ENCODE data around the gene NTMT1.
A peak's percentile ranks its signal among the peaks of the same experiment; 100 is the strongest.
"Not testable (repeated sequence)": the region's sequence is repeated elsewhere in the genome, so short reads cannot be mapped to it uniquely, and the experiment has no call there.

The NTMT1 gene

GRCh38 chr9:129587487-129588262, 38.3 kb upstream of the NTMT1 start:
- Histone ChIP-seq H3K4me1 (ENCODE audit: control insufficient read depth, insufficient read depth, low read length) (peaks cover 4% of the 10 kb centered on the region), H3K27ac (ENCODE audit: low read depth, low read length) (no peak overlapping the region), H3K4me3 (ENCODE audit: low read length) (no peak overlapping the region), H3K9ac (ENCODE audit: low read length) (no peak overlapping the region), H3K27me3 (ENCODE audit: control insufficient read depth, insufficient read depth, low read length) (no peaks in the 10 kb centered on the region), H3K36me3 (ENCODE audit: control insufficient read depth, insufficient read depth, low read length) (no peaks in the 10 kb centered on the region)

- H3K27me3 ChIP-seq (ENCODE audit: control insufficient read depth, insufficient read depth, low read length), result no peaks in the 10 kb centered on the region
- no peak overlapping the region for H3K9ac ChIP-seq (ENCODE audit: low read length)
- H3K4me3 ChIP-seq (ENCODE audit: low read length), result no peak overlapping the region
- H3K36me3 ChIP-seq (ENCODE audit: control insufficient read depth, insufficient read depth, low read length), result no peaks in the 10 kb centered on the region
- H3K4me1 ChIP-seq (ENCODE audit: control insufficient read depth, insufficient read depth, low read length), result no peaks in the 10 kb centered on the region
- H3K27ac ChIP-seq (ENCODE audit: low read depth, low read length), result no peak overlapping the region
These were observed 35.5 kb upstream of the NTMT1 start for GRCh38 chr9:129590466-129590865.

- no peak overlapping the region for H3K27ac ChIP-seq (ENCODE audit: low read depth, low read length)
- H3K4me1 ChIP-seq (ENCODE audit: control insufficient read depth, insufficient read depth, low read length), result no peaks in the 10 kb centered on the region
- no peak overlapping the region for H3K4me3 ChIP-seq (ENCODE audit: low read length)
These were observed 34.0 kb upstream of the NTMT1 start for GRCh38 chr9:129591916-129592315.

GRCh38 chr9:129592790-129593189, 33.2 kb upstream of the NTMT1 start:
- not testable (repeated sequence) for H3K27me3 ChIP-seq (ENCODE audit: control insufficient read depth, insufficient read depth, low read length); H3K27ac ChIP-seq (ENCODE audit: low read depth, low read length); H3K9ac ChIP-seq (ENCODE audit: low read length); H3K4me3 ChIP-seq (ENCODE audit: low read length); H3K36me3 ChIP-seq (ENCODE audit: control insufficient read depth, insufficient read depth, low read length); H3K4me1 ChIP-seq (ENCODE audit: control insufficient read depth, insufficient read depth, low read length)

More at GRCh38 chr9:129591916-129592315, 34.0 kb upstream of the NTMT1 start:
- Histone ChIP-seq H3K36me3 (ENCODE audit: control insufficient read depth, insufficient read depth, low read length) (no peaks in the 10 kb centered on the region), H3K9ac (ENCODE audit: low read length) (no peak overlapping the region), H3K27me3 (ENCODE audit: control insufficient read depth, insufficient read depth, low read length) (no peaks in the 10 kb centered on the region)

GRCh38 chr9:129594632-129595031, 31.3 kb upstream of the NTMT1 start:
- Histone ChIP-seq H3K36me3 (ENCODE audit: control insufficient read depth, insufficient read depth, low read length) (no peaks in the 10 kb centered on the region), H3K4me1 (ENCODE audit: control insufficient read depth, insufficient read depth, low read length) (peaks cover 3% of the 10 kb centered on the region), H3K4me3 (ENCODE audit: low read length) (no peak overlapping the region), H3K27me3 (ENCODE audit: control insufficient read depth, insufficient read depth, low read length) (no peaks in the 10 kb centered on the region), H3K27ac (ENCODE audit: low read depth, low read length) (no peak overlapping the region), H3K9ac (ENCODE audit: low read length) (no peak overlapping the region)

- Histone ChIP-seq H3K4me3 (ENCODE audit: low read length) (no peak overlapping the region), H3K4me1 (ENCODE audit: control insufficient read depth, insufficient read depth, low read length) (peaks cover 3% of the 10 kb centered on the region), H3K27me3 (ENCODE audit: control insufficient read depth, insufficient read depth, low read length) (no peaks in the 10 kb centered on the region), H3K36me3 (ENCODE audit: control insufficient read depth, insufficient read depth, low read length) (no peaks in the 10 kb centered on the region), H3K27ac (ENCODE audit: low read depth, low read length) (no peak overlapping the region), H3K9ac (ENCODE audit: low read length) (no peak overlapping the region)
These were observed 30.6 kb upstream of the NTMT1 start for GRCh38 chr9:129595311-129595741.

GRCh38 chr9:129595903-129596540, 29.9 kb upstream of the NTMT1 start:
- H3K27ac ChIP-seq (ENCODE audit: low read depth, low read length), result no peak overlapping the region
- H3K4me1 ChIP-seq (ENCODE audit: control insufficient read depth, insufficient read depth, low read length), result peaks cover 3% of the 10 kb centered on the region
- no peak overlapping the region for H3K9ac ChIP-seq (ENCODE audit: low read length)
- H3K36me3 ChIP-seq (ENCODE audit: control insufficient read depth, insufficient read depth, low read length), result no peaks in the 10 kb centered on the region
- H3K27me3 ChIP-seq (ENCODE audit: control insufficient read depth, insufficient read depth, low read length), result no peaks in the 10 kb centered on the region
- H3K4me3 ChIP-seq (ENCODE audit: low read length), result no peak overlapping the region

GRCh38 chr9:129596541-129597331, 29.2 kb upstream of the NTMT1 start:
- H3K4me3 ChIP-seq (ENCODE audit: low read length), result peak overlapping the region; percentile 58
- H3K27ac ChIP-seq (ENCODE audit: low read depth, low read length), result peak overlapping the region; percentile 87
- H3K36me3 ChIP-seq (ENCODE audit: control insufficient read depth, insufficient read depth, low read length), result no peaks in the 10 kb centered on the region
- no peaks in the 10 kb centered on the region for H3K27me3 ChIP-seq (ENCODE audit: control insufficient read depth, insufficient read depth, low read length)
- H3K4me1 ChIP-seq (ENCODE audit: control insufficient read depth, insufficient read depth, low read length), result peaks cover 3% of the 10 kb centered on the region
- H3K9ac ChIP-seq (ENCODE audit: low read length), result no peak overlapping the region

GRCh38 chr9:129597355-129598088, 28.4 kb upstream of the NTMT1 start:
- H3K27ac ChIP-seq (ENCODE audit: low read depth, low read length), result peak overlapping the region; percentile 87
- peak overlapping the region; percentile 69 for H3K9ac ChIP-seq (ENCODE audit: low read length)
- no peaks in the 10 kb centered on the region for H3K36me3 ChIP-seq (ENCODE audit: control insufficient read depth, insufficient read depth, low read length)
- peaks cover 3% of the 10 kb centered on the region for H3K4me1 ChIP-seq (ENCODE audit: control insufficient read depth, insufficient read depth, low read length)
- H3K27me3 ChIP-seq (ENCODE audit: control insufficient read depth, insufficient read depth, low read length), result no peaks in the 10 kb centered on the region
- H3K4me3 ChIP-seq (ENCODE audit: low read length), result peak overlapping the region; percentile 61

GRCh38 chr9:129598089-129598596, 27.8 kb upstream of the NTMT1 start:
- Histone ChIP-seq H3K36me3 (ENCODE audit: control insufficient read depth, insufficient read depth, low read length) (no peaks in the 10 kb centered on the region), H3K4me3 (ENCODE audit: low read length) (peak overlapping the region; percentile 61), H3K9ac (ENCODE audit: low read length) (no peak overlapping the region), H3K27ac (ENCODE audit: low read depth, low read length) (peak overlapping the region; percentile 87), H3K27me3 (ENCODE audit: control insufficient read depth, insufficient read depth, low read length) (no peaks in the 10 kb centered on the region), H3K4me1 (ENCODE audit: control insufficient read depth, insufficient read depth, low read length) (peaks cover 3% of the 10 kb centered on the region)

- no peaks in the 10 kb centered on the region for H3K36me3 ChIP-seq (ENCODE audit: control insufficient read depth, insufficient read depth, low read length)
- H3K9ac ChIP-seq (ENCODE audit: low read length), result no peak overlapping the region
- H3K27ac ChIP-seq (ENCODE audit: low read depth, low read length), result no peak overlapping the region
- H3K4me3 ChIP-seq (ENCODE audit: low read length), result no peak overlapping the region
- peaks cover 3% of the 10 kb centered on the region for H3K4me1 ChIP-seq (ENCODE audit: control insufficient read depth, insufficient read depth, low read length)
- H3K27me3 ChIP-seq (ENCODE audit: control insufficient read depth, insufficient read depth, low read length), result no peaks in the 10 kb centered on the region
These were observed 24.8 kb upstream of the NTMT1 start for GRCh38 chr9:129601082-129601674.
